Measurements from ENCODE around the gene ETFA. TPM values are rescaled to one million over a fixed set of nuclear protein-coding genes. Genes with fewer than 3 reads are reported as not detected.

The ETFA gene
- total RNA-seq, 1 experiment from 2014 or later, result 84.4 TPM

DNA sequence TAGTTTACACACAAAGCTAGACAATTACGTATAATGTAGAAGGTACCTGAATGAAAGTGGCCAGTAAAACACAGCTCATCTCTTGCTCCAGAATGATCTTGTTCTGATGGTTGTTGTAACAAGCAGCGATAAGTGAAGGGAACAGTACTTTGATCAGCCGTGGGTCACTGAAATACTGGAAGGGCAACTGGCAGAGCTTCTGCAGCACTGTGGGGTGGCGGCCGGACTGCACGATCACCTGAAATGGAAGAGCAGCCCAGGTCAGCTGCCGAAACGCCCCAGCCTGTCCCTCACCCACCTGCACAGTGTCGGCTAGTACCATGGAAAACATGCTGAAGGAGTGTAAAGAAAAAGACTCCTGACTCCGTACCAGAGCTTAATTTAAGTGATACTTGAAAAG lies 42.6 kb upstream of the ETFA start:
- Mint-ChIP-seq H3K4me3 (no peak overlapping the region), H3K36me3 (no peaks in the 10 kb centered on the region), H3K4me1 (no peaks in the 10 kb centered on the region), H3K27me3 (ENCODE audit: low read depth) (peaks cover 26% of the 10 kb centered on the region), H3K9me3 (no peaks in the 10 kb centered on the region), H3K27ac (no peak overlapping the region)
- POLR2A ChIA-PET, result no interaction called here
- DNase-seq (ENCODE audit: low spot score), result no peak
- TF ChIP-seq FOXK1 (CRISPR knock-in tag; IDR thresholded peaks at IDR 0.05) (no peak), ZBTB21 (CRISPR knock-in tag; IDR thresholded peaks at IDR 0.05; ENCODE audit: borderline replicate concordance) (no peak), ZNF396 (CRISPR knock-in tag; IDR thresholded peaks at IDR 0.05; ENCODE audit: borderline replicate concordance) (no peak), ZNF423 (CRISPR knock-in tag; IDR thresholded peaks at IDR 0.05) (no peak), RORB (CRISPR knock-in tag; IDR thresholded peaks at IDR 0.05) (no peak), SOX15 (CRISPR knock-in tag; IDR thresholded peaks at IDR 0.05) (no peak), ZNF671 (CRISPR knock-in tag; IDR thresholded peaks at IDR 0.05) (no peak), ATF3 (CRISPR knock-in tag; conservative IDR thresholded peaks at IDR 0.05) (no peak), TEAD1 (CRISPR knock-in tag; IDR thresholded peaks at IDR 0.05) (no peak), MAX (CRISPR knock-in tag; IDR thresholded peaks at IDR 0.05) (no peak)
- TF ChIP-seq, protein P1, sequence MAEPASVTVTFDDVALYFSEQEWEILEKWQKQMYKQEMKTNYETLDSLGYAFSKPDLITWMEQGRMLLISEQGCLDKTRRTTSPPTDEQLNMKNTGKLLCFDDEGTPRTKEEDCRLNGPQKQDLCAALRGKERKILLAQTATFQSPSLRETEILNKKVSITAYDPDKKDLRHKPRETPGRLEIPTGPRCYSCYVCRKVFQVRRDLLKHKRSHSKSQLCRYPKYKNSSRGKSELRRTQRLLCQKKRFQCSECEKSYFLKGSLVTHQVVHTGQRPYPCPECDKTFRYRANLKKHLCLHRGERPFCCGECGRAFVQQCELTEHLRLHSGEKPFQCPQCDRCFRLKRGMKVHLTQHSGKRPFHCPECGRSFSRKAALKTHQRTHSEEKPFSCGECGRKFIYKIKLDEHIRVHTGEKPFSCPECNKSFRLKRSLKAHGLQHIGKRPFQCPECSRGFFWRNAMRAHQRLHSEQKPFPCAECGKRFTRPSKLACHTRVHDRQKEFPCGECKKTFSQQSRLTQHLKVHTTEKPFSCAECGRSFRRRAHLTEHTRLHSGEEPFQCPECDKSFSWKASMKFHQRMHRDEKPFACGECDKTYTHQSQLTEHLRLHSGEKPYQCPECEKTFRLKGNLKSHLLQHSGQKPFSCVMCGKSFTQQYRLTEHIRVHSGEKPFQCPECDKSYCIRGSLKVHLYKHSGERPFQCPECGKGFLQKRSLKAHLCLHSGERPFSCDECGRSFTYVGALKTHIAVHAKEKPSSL (CRISPR knock-in tag; conservative IDR thresholded peaks at IDR 0.05), result no peak
- TF ChIP-seq, protein P2, sequence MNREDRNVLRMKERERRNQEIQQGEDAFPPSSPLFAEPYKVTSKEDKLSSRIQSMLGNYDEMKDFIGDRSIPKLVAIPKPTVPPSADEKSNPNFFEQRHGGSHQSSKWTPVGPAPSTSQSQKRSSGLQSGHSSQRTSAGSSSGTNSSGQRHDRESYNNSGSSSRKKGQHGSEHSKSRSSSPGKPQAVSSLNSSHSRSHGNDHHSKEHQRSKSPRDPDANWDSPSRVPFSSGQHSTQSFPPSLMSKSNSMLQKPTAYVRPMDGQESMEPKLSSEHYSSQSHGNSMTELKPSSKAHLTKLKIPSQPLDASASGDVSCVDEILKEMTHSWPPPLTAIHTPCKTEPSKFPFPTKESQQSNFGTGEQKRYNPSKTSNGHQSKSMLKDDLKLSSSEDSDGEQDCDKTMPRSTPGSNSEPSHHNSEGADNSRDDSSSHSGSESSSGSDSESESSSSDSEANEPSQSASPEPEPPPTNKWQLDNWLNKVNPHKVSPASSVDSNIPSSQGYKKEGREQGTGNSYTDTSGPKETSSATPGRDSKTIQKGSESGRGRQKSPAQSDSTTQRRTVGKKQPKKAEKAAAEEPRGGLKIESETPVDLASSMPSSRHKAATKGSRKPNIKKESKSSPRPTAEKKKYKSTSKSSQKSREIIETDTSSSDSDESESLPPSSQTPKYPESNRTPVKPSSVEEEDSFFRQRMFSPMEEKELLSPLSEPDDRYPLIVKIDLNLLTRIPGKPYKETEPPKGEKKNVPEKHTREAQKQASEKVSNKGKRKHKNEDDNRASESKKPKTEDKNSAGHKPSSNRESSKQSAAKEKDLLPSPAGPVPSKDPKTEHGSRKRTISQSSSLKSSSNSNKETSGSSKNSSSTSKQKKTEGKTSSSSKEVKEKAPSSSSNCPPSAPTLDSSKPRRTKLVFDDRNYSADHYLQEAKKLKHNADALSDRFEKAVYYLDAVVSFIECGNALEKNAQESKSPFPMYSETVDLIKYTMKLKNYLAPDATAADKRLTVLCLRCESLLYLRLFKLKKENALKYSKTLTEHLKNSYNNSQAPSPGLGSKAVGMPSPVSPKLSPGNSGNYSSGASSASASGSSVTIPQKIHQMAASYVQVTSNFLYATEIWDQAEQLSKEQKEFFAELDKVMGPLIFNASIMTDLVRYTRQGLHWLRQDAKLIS (CRISPR knock-in tag; IDR thresholded peaks at IDR 0.05; ENCODE audit: borderline replicate concordance), result no peak
- no peak for ATAC-seq
- CTCF ChIA-PET, result interaction anchor here (1.5 kb wide), 1 partner anchor 20 kb away, joined by 3 read pairs; no protein-coding TSS in a partner anchor

GRCh38 chr15:76353023-76353577 lies 41.8 kb upstream of the ETFA start:
- Mint-ChIP-seq H3K9me3 (no peaks in the 10 kb centered on the region), H3K4me3 (no peak overlapping the region), H3K27me3 (ENCODE audit: low read depth) (peaks cover 34% of the 10 kb centered on the region), H3K4me1 (peaks cover 2% of the 10 kb centered on the region; the same call in 1 of the 2 replicates), H3K27ac (no peak overlapping the region), H3K36me3 (no peaks in the 10 kb centered on the region)
- ATAC-seq (no peak), DNase-seq (ENCODE audit: low spot score) (no peak)
- ChIA-PET POLR2A (no interaction called here), CTCF (no interaction called here)
- no peak for TF ChIP-seq SMAD4 (CRISPR knock-in tag; IDR thresholded peaks at IDR 0.05)
- TF ChIP-seq ERG (CRISPR knock-in tag; IDR thresholded peaks at IDR 0.05), result no peak
- TF ChIP-seq NFE2L1 (CRISPR knock-in tag; IDR thresholded peaks at IDR 0.05), result no peak
- TF ChIP-seq IRF1 (CRISPR knock-in tag; IDR thresholded peaks at IDR 0.05), result no peak
- TF ChIP-seq ETV6 (CRISPR knock-in tag; IDR thresholded peaks at IDR 0.05), result no peak
- no peak for TF ChIP-seq NFYB (CRISPR knock-in tag; conservative IDR thresholded peaks at IDR 0.05; ENCODE audit: low read depth)
- TF ChIP-seq, protein P3, sequence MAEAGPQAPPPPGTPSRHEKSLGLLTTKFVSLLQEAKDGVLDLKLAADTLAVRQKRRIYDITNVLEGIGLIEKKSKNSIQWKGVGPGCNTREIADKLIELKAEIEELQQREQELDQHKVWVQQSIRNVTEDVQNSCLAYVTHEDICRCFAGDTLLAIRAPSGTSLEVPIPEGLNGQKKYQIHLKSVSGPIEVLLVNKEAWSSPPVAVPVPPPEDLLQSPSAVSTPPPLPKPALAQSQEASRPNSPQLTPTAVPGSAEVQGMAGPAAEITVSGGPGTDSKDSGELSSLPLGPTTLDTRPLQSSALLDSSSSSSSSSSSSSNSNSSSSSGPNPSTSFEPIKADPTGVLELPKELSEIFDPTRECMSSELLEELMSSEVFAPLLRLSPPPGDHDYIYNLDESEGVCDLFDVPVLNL (CRISPR knock-in tag; IDR thresholded peaks at IDR 0.05; ENCODE audit: borderline replicate concordance, low read depth), result no peak
- no peak for TF ChIP-seq RORB (CRISPR knock-in tag; IDR thresholded peaks at IDR 0.05)
- no peak for TF ChIP-seq USF1 (CRISPR knock-in tag; IDR thresholded peaks at IDR 0.05)
